Measurements from ENCODE around the gene RNLS. TPM values are rescaled to one million over a fixed set of nuclear protein-coding genes. Genes with fewer than 3 reads are reported as not detected.

The RNLS gene
- total and polyA plus RNA-seq, 2 of the 4 experiments (the other 2 are of a cell fraction): 4.5 to 7.0 TPM

GRCh38 chr10:88437411-88437810 lies 145.7 kb downstream of the RNLS start:
- Histone ChIP-seq H3K27ac (ENCODE audit: insufficient read depth, low read length) (no peak overlapping the region), H3K23ac (ENCODE audit: low read depth, low read length) (no peak overlapping the region), H2BK5ac (ENCODE audit: low read depth, low read length, poor library complexity, severe bottlenecking) (no peak overlapping the region), H3K14ac (replicated peaks; ENCODE audit: low read depth, low read length) (no peak overlapping the region), H3K4me2 (ENCODE audit: low read depth, low read length) (no peak overlapping the region), H3K79me1 (ENCODE audit: low read depth in 1 of 2, low read length in 2 of 2) (no peaks in the 10 kb centered on the region), H3K9me1 (ENCODE audit: insufficient read depth, low read length) (no peaks in the 10 kb centered on the region), H3K27me3 (ENCODE audit: control insufficient read depth, insufficient read depth, low read length) (peaks cover 2% of the 10 kb centered on the region), H2BK20ac (ENCODE audit: low read depth, low read length) (no peak overlapping the region), H4K91ac (ENCODE audit: insufficient read depth, low read depth, low read length) (no peak overlapping the region), H3K9ac (ENCODE audit: low read depth, low read length) (no peak overlapping the region), H3K56ac (ENCODE audit: extremely low read depth, insufficient read depth, low read length) (no peak overlapping the region), H3K18ac (ENCODE audit: low read depth, low read length) (no peak overlapping the region), H3K9me3 (ENCODE audit: control insufficient read depth, insufficient read depth, low read length) (no peaks in the 10 kb centered on the region), H4K8ac (ENCODE audit: low read depth in 2 of 2, low read length in 2 of 2) (no peak overlapping the region), H3K36me3 (ENCODE audit: control insufficient read depth, insufficient read depth, low read length) (no peaks in the 10 kb centered on the region), H4K20me1 (ENCODE audit: insufficient read depth, low read length) (no peaks in the 10 kb centered on the region), H3K4ac (ENCODE audit: low read depth, low read length) (no peak overlapping the region), H2BK15ac (ENCODE audit: low read depth, low read length) (no peak overlapping the region), H2BK120ac (ENCODE audit: low read depth, low read length) (no peak overlapping the region), H4K5ac (ENCODE audit: low read depth, low read length) (no peak overlapping the region), H3K4me3 (ENCODE audit: insufficient read depth, low read depth, low read length) (no peak overlapping the region), H2AK9ac (replicated peaks; ENCODE audit: low read depth, low read length, poor library complexity) (no peak overlapping the region), H2AFZ (replicated peaks; ENCODE audit: low read length, poor library complexity) (no peak overlapping the region), H2AK5ac (ENCODE audit: low read depth, low read length) (no peak overlapping the region), H3K4me1 (ENCODE audit: control insufficient read depth, insufficient read depth, low read length) (no peaks in the 10 kb centered on the region)
- dilution Hi-C loops (cut with HindIII; ENCODE audit: low sequenced_read_pairs, unreplicated experiment) (no loop called here), intact Hi-C loops (cut with micrococcal nuclease) (no loop called here), in situ Hi-C loops (cut with MboI; ENCODE audit: low sequenced_read_pairs) (no loop called here)
- TF ChIP-seq CEBPB (IDR thresholded peaks at IDR 0.05; ENCODE audit: low read depth, low read length) (no peak), SMC3 (IDR thresholded peaks at IDR 0.05; ENCODE audit: low read depth, low read length) (no peak), RFX5 (IDR thresholded peaks at IDR 0.05; ENCODE audit: low read depth, low read length) (no peak), RAD21 (IDR thresholded peaks at IDR 0.05; ENCODE audit: low read length) (no peak), MXI1 (IDR thresholded peaks at IDR 0.05; ENCODE audit: borderline replicate concordance, low read depth, low read length) (no peak)
- POLR2A ChIA-PET (ENCODE audit: unreplicated experiment): no interaction called here
- CTCF ChIA-PET: no interaction called here
- no peak for ATAC-seq (ENCODE audit: low read depth)
- DNase-seq: no peak
- BruUV-seq (replicated peaks): no TSS peak

Measured in IMR-90 (cell line).